ENCODE measurements around the gene KDM4C.
A peak's percentile ranks its signal among the peaks of the same experiment; 100 is the strongest.

The KDM4C gene

GRCh38 chr9:6811436-6811835 lies 53.7 kb downstream of the KDM4C start:
- peak in 1 of 3 experiments; percentile 2 for DNase-seq

GRCh38 chr9:6816581-6816980 lies 58.8 kb downstream of the KDM4C start:
- DNase-seq: no peak

DNA sequence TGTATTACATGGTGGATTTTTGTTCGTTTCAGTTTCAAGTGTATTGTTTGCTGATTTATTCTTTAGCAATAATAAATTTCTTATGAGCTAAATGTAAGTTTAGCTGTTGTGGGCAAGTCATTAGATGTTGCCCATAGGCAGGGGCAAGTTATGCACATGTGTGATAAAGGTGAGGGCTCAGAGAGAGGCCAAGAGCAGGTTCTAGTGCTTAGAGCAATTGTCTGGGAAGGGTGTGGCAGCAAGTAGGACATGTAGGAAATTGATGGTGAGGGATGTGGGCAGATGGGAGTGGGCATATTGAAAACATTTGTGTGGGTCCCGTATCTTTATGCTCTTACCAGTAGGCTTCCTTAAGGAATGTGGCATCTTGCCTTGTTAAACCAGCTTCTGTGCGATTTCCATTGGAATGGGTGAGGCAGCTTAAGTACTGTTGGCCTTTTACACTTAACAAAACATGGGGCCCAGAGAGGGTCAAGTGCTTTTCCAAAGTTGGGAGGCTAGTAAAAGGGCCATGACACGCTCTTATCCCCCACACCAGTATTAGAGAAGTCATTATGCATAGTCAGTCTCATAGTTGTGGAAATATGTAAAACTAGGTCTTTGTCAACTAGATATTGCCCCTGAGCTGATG lies 60.6 kb downstream of the KDM4C start:
- DNase-seq: no peak

GRCh38 chr9:6819112-6819511 lies 61.3 kb downstream of the KDM4C start:
- DNase-seq: no peak

- DNase-seq: no peak
Observed at GRCh38 chr9:6819529-6819928, 61.8 kb downstream of the KDM4C start.

- no peak for DNase-seq
Observed at GRCh38 chr9:6822696-6823095, 64.9 kb downstream of the KDM4C start.

- peak; percentile 31 to 79 (median 47) for DNase-seq
Observed at GRCh38 chr9:6827439-6828145, 69.8 kb downstream of the KDM4C start.

DNA sequence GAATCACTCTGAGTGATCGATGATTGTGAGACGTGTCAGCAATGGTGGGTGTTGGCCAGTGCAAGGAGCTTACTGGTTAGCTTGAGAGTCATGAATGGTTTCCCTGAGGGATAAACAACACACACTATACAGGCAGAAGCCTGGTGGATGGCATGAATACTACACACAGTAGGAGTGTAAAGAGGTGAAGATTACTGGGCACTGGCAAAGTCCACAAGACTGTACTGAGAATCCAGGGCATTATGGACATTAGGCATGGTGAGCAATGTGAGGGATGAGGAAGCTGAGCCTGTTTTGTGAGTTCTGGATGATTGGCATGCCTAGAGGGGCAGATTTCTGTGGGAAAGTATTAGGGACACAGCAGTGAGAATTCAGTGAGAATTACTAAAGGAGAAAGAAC lies 71.3 kb downstream of the KDM4C start:
- DNase-seq: peak in 1 of 3 experiments; percentile 1

GRCh38 chr9:6829536-6829935 lies 71.8 kb downstream of the KDM4C start:
- no peak for DNase-seq

GRCh38 chr9:6833518-6834192 lies 75.9 kb downstream of the KDM4C start:
- no peak for DNase-seq

DNA sequence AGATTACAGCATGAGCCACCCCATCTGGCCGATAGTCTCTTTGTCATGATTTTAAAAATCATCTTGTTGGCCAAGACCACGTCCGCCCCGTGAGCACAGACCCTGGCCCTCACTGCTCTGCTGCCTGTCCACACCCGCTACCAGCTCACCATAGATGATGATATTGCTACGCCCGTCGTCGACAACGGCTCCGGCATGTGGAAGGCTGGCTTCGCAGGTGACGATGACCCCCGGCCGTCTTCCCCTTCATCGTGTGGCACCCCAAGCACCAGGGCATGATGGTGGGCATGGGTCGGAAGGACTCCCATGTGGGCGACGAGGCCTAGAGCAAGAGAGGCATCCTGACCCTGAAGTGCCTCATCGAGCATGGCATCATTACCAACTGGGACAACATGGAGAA lies 76.5 kb downstream of the KDM4C start:
- no peak for DNase-seq

GRCh38 chr9:6838158-6838557 lies 80.4 kb downstream of the KDM4C start:
- DNase-seq: no peak

- DNase-seq: no peak
Observed at GRCh38 chr9:6842584-6842947, 84.8 kb downstream of the KDM4C start.

DNA sequence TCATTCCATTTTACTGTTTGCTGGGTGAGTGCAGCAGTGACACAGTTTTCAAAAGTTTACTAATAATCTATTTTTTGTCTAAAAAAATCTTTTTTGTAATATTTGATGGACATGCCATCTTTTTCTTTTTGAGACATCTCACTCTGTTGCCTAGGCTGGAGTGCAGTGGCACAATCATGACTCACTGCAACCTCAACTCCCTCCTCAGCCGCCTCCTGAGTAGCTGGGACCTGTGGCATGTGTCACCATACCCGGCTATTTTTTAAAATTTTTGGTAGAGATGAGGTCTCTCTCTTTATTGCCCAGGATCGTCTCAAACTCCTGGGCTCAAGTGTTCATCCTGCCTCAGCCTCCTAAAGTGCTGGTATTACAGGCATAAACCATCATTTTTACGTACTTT lies 86.0 kb downstream of the KDM4C start:
- DNase-seq: no peak

GRCh38 chr9:6844267-6844666 lies 86.5 kb downstream of the KDM4C start:
- DNase-seq: no peak

DNA sequence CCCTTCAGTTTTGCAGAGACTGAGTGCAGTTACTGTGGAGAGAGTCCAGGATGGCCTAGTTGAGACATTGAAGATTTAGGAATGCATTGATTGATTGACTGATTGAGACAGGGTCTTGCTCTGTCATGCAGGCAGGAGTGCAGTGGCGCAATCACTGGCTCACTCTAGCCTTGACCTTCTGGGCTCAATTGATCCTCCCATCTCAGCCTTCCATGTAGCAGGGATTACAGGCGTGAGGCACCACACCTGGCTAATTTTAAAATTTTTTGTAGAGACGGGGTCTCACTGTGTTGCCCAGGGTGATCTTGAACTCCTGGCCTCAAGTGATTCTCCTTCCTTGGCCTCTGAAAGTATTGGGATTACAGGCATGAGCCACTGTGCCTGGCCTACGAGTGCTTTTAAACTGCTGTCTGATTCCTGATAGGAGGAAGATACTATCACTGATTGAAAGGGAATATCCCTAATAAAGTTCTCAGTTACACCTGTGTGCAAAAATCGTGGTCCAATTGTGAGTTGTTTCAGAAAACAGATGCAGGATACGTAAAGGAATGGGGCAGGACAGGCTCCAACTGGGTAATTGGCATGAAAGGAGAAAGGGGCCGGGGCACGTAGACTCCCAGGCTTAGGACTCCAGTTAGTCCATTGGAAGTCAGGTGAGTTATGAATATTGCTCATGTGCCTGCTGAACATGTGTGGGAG lies 87.5 kb downstream of the KDM4C start:
- no peak for DNase-seq

DNA sequence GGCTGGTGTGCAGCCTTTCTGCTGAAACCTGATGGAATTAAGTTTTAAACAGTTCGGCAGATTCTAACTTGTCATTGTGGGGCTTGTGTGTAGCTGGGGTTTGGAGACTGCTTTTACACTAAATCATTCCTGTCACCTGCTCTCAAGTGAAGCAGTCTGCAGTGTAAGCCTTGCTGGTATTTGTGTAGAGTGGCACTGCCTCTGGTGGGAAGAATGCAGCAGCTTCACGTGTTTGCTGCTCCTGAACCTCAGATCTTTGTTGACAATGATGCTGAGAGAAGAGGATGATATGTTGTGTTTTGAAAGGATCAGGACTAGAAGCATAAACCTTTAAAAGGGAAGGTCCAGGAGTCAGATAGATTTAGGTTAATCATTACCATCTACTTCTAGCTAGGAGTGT lies 88.1 kb downstream of the KDM4C start:
- DNase-seq: peak in 1 of 3 experiments; percentile 32

DNA sequence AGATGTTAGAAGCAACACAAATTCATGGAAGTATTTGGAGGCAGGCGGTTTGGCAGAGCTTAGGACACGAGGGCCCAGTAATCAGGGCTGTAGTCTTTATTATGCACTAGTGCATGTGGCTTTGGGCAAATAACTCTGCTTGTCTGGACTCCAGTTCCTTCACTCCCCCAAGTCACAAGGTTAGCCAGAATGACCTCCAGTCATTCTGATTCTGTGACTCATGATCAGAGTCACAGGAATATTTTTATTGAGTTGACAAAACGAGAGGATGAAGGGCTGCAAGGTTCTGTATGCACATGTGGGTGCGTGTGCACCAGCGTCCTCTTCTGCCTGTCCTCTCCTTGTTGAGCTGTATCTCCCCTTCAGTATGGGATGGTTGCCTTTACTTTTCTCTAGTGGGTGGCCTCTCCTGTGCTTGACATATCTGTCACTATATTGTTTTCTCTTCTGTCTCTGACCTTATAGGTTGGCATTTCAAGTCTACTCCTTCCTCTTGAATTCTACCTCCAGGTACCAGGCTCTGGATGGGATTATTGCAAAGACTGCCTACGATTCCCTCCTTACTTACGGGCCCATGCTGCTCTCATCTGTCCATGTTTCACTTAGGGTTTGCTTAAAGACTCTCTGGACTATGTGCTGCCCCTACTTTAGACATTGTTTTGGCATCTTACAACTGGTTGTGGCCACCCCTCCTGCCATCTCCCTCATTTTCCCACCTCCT lies 94.6 kb downstream of the KDM4C start:
- DNase-seq: no peak

- DNase-seq: no peak
Observed at GRCh38 chr9:6855860-6856259, 98.1 kb downstream of the KDM4C start.

DNA sequence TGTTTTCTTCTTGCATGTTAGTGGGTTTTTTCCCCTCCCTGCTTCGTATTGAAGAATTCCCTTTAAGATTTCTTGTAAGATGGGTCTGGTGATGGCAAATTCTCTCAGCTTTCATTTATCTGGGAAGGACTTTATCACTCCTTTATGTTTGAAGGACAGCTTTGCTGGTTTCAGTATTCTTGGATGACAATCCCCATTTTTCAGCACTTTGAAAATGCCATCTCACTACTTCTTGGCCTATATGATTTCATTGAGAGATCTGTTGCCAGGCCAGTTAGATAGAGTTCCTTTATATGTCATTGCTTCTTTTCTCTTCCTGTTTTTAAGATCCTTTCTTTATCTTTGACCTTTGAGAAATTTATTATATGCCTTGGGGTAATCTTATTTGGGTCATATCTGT lies 106.3 kb downstream of the KDM4C start:
- no peak for DNase-seq

- DNase-seq: no peak
Observed at GRCh38 chr9:6869081-6869948, 111.5 kb downstream of the KDM4C start.

GRCh38 chr9:6870149-6870548 lies 112.4 kb downstream of the KDM4C start:
- DNase-seq: no peak
